ENCODE data around the gene ZCCHC8. TPM values are rescaled to one million over a fixed set of nuclear protein-coding genes. Genes with fewer than 3 reads are reported as not detected.

The ZCCHC8 gene
- 15.1 and 15.7 TPM in 2 replicates for total RNA-seq

GRCh38 chr12:122500685-122501488, at the start of gene ZCCHC8:
Gene ZCCHC8, minus strand, starts transcription at chr12:122500932. Its CDS starts 92 bp downstream, at chr12:122500840.

GRCh38 chr12:122526683-122527477, 26.1 kb upstream of the ZCCHC8 start, which contains the start of the genes KNTC1 and RSRC2:
Gene KNTC1, plus strand, starts transcription at chr12:122527249. Its CDS starts 2,815 bp downstream, at chr12:122530064.
Gene RSRC2, minus strand, starts transcription at chr12:122526936. Its CDS starts 83 bp downstream, at chr12:122526853.

GRCh38 chr12:122421821-122422729, 78.7 kb downstream of the ZCCHC8 start, which contains the start of gene CLIP1:
Gene CLIP1, minus strand, starts transcription at chr12:122422669. Its CDS starts 42,217 bp downstream, at chr12:122380452.

Other genes with a start within 250 kb of the ZCCHC8 start
- 19.3 and 23.8 TPM in 2 replicates for gene VPS33A, start 234.4 kb downstream of the ZCCHC8 start, total RNA-seq
- gene CLIP1, start 78.3 kb downstream of the ZCCHC8 start, total RNA-seq: 45.0 and 45.2 TPM in 2 replicates
- gene RSRC2, start 26.0 kb upstream of the ZCCHC8 start, total RNA-seq: 25.6 and 27.6 TPM in 2 replicates
- 27.9 and 28.7 TPM in 2 replicates for gene KNTC1, start 26.3 kb upstream of the ZCCHC8 start, total RNA-seq
- not detected in 2 replicates for gene HCAR2, start 202.4 kb upstream of the ZCCHC8 start, total RNA-seq
- not detected in 2 replicates for gene HCAR3, start 215.9 kb upstream of the ZCCHC8 start, total RNA-seq
- gene HCAR1, start 229.9 kb upstream of the ZCCHC8 start, total RNA-seq: 0.13 and 0.25 TPM in 2 replicates